A549 (cell line): Measurements from ENCODE around the gene SRSF8.

Experiments
- CTCF ChIP-seq: fragments of >200 bp; sonication (Bioruptor Twin); formaldehyde crosslinking; IDR thresholded peaks from 3 replicates; pipeline ENCODE4 v1.5.1; 2016
- E2F6 ChIP-seq: IDR thresholded peaks from 2 replicates; pipeline ENCODE4 v1.6.1; 2012; ENCODE audit warnings: low read depth, borderline replicate concordance
- EP300 ChIP-seq, 2 experiments: fragments of >200 bp; sonication (Bioruptor Twin); formaldehyde crosslinking; IDR thresholded peaks; 2 replicates in 1 of 2; 3 replicates in 1 of 2; pipeline ENCODE4 v1.6.1; 2016 to 2017
- POLR2A ChIP-seq: IDR thresholded peaks from 2 replicates; pipeline ENCODE4 v1.6.1; 2012; ENCODE audit warnings: mild to moderate bottlenecking, low read length

- TF ChIP-seq E2F6 (no peak), EP300 (IDR thresholded peaks at IDR 0.05) (no peak), CTCF (no peak), POLR2A (no peak)
Observed at GRCh38 chr11:95057959-95058358, 8.8 kb upstream of the SRSF8 start.
